ENCODE results near the gene RGP1. TPM values are rescaled to one million over a fixed set of nuclear protein-coding genes. Genes with fewer than 3 reads are reported as not detected.

RGP1 gene
- total and polyA plus RNA-seq, 3 donors from 2014 or later: 21.1 to 23.9 (median 21.4) TPM

GRCh38 chr9:35708146-35708545 is 40.9 kb upstream of the RGP1 start:
- DNase-seq: no peak
- H3K36me3 ChIP-seq (ENCODE audit: low read depth, missing control alignments): no peaks in the 10 kb centered on the region
- TF ChIP-seq CTCF (IDR thresholded peaks at IDR 0.05) (no peak), POLR2A (IDR thresholded peaks at IDR 0.05) (no peak)
- H3K27me3 ChIP-seq: no peaks in the 10 kb centered on the region
- no peaks in the 10 kb centered on the region for H3K9me3 ChIP-seq
- H3K4me3 ChIP-seq: no peak overlapping the region
- no peak overlapping the region for H3K27ac ChIP-seq
- no peaks in the 10 kb centered on the region for H3K4me1 ChIP-seq
- WGBS, 2 donors: 93 to 94% methylated on average over 4 of the region's 4 CpGs
- intact Hi-C loops (cut with DNase I; ENCODE audit: low total_unique reads): no loop called here

- Histone ChIP-seq H3K9me3 (no peaks in the 10 kb centered on the region), H3K4me3 (no peak overlapping the region), H3K27ac (no peak overlapping the region), H3K36me3 (ENCODE audit: low read depth, missing control alignments) (no peaks in the 10 kb centered on the region), H3K4me1 (no peaks in the 10 kb centered on the region), H3K27me3 (no peaks in the 10 kb centered on the region)
- 68 to 69% methylated on average over 7 of the region's 7 CpGs for WGBS, 2 donors
- DNase-seq: no peak
- intact Hi-C loops (cut with DNase I; ENCODE audit: low total_unique reads): no loop called here
- no peak for TF ChIP-seq CTCF (IDR thresholded peaks at IDR 0.05)
Observed at GRCh38 chr9:35710818-35711500, 38.1 kb upstream of the RGP1 start.

- H3K4me1 ChIP-seq: no peaks in the 10 kb centered on the region
- TF ChIP-seq CTCF (IDR thresholded peaks at IDR 0.05): no peak
- TF ChIP-seq POLR2A (IDR thresholded peaks at IDR 0.05): no peak
- no peak overlapping the region for H3K27ac ChIP-seq
- no peaks in the 10 kb centered on the region for H3K27me3 ChIP-seq
- intact Hi-C loops (cut with DNase I; ENCODE audit: low total_unique reads): no loop called here
- H3K4me3 ChIP-seq: no peak overlapping the region
- no peak for DNase-seq
- WGBS, 2 donors: 95% methylated on average over 19 to 21 of the region's 21 CpGs
- H3K9me3 ChIP-seq: no peaks in the 10 kb centered on the region
- no peaks in the 10 kb centered on the region for H3K36me3 ChIP-seq (ENCODE audit: low read depth, missing control alignments)
Observed at GRCh38 chr9:35711501-35712428, 37.3 kb upstream of the RGP1 start.

- intact Hi-C loops (cut with DNase I; ENCODE audit: low total_unique reads): no loop called here
- H3K4me3 ChIP-seq: no peak overlapping the region
- no peaks in the 10 kb centered on the region for H3K9me3 ChIP-seq
- WGBS, 2 donors: 93 to 97% methylated on average over 3 to 11 of the region's 11 CpGs
- no peak overlapping the region for H3K27ac ChIP-seq
- no peaks in the 10 kb centered on the region for H3K36me3 ChIP-seq (ENCODE audit: low read depth, missing control alignments)
- no peaks in the 10 kb centered on the region for H3K4me1 ChIP-seq
- no peaks in the 10 kb centered on the region for H3K27me3 ChIP-seq
- DNase-seq: no peak
- TF ChIP-seq POLR2A (IDR thresholded peaks at IDR 0.05) (no peak), CTCF (IDR thresholded peaks at IDR 0.05) (no peak)
Observed at GRCh38 chr9:35712762-35713400, 36.2 kb upstream of the RGP1 start.

Measured in testis (tissue), 3 donors.